SK-N-SH treated with all-trans-retinoic acid at 6 μM for 48 hours (cell line): ENCODE results near the gene DAW1.
A peak's percentile ranks its signal among the peaks of the same experiment; 100 is the strongest.

ENCODE experiments used
- ATAC-seq: fragments of 200-7000 bp; cut with Tn5 transposase; 3 replicates; pipeline ENCODE4 v1.9.1; 2020; ENCODE audit warnings: mild to moderate bottlenecking, moderate library complexity
- ARNTL ChIP-seq: fragments of 450-650 bp; formaldehyde crosslinking; IDR thresholded peaks from 2 replicates; pipeline ENCODE4 v1.5.0; 2020; ENCODE audit warnings: low read depth, mild to moderate bottlenecking, moderate library complexity, borderline replicate concordance
- BACH2 ChIP-seq: fragments of 250-450 bp; sonication (Bioruptor Pico); IDR thresholded peaks from 2 replicates; pipeline ENCODE4 v1.9.0; 2021; ENCODE audit warnings: mild to moderate bottlenecking, borderline replicate concordance
- CREB5 ChIP-seq: fragments of 250-450 bp; sonication (Bioruptor Pico); IDR thresholded peaks from 2 replicates; pipeline ENCODE4 v1.5.1; 2020; ENCODE audit warnings: low read depth, mild to moderate bottlenecking, moderate library complexity
- CSDC2 ChIP-seq: fragments of 250-450 bp; sonication (Bioruptor Pico); IDR thresholded peaks from 2 replicates; pipeline ENCODE4 v1.5.0; 2020; ENCODE audit warnings: mild to moderate bottlenecking, moderate library complexity
- ESRRG ChIP-seq: fragments of 250-450 bp; sonication (Bioruptor Pico); IDR thresholded peaks from 2 replicates; pipeline ENCODE4 v1.6.1; 2021; ENCODE audit warnings: mild to moderate bottlenecking
- GLIS3 ChIP-seq: fragments of 250-450 bp; sonication (Bioruptor Pico); IDR thresholded peaks from 2 replicates; pipeline ENCODE4 v1.5.0; 2020; ENCODE audit warnings: mild to moderate bottlenecking, moderate library complexity
- ISL1 ChIP-seq: fragments of 250-450 bp; sonication (Bioruptor Pico); IDR thresholded peaks from 2 replicates; pipeline ENCODE4 v2.1.2; 2022; ENCODE audit warnings: mild to moderate bottlenecking, moderate library complexity
- OSR1 ChIP-seq: fragments of 250-450 bp; sonication (Bioruptor Pico); IDR thresholded peaks from 2 replicates; pipeline ENCODE4 v1.8.0; 2022; ENCODE audit warnings: moderate library complexity, mild to moderate bottlenecking, inconsistent platforms
- POU6F1 ChIP-seq: fragments of 250-450 bp; sonication (Bioruptor Pico); IDR thresholded peaks from 2 replicates; pipeline ENCODE4 v1.8.0; 2021; ENCODE audit warnings: low read depth, mild to moderate bottlenecking, moderate library complexity, borderline replicate concordance
- PPARA ChIP-seq: fragments of 250-450 bp; sonication (Bioruptor Pico); IDR thresholded peaks from 2 replicates; pipeline ENCODE4 v1.5.0; 2020; ENCODE audit warnings: mild to moderate bottlenecking, borderline replicate concordance
- RARB ChIP-seq: fragments of 250-450 bp; sonication (Bioruptor Pico); IDR thresholded peaks from 2 replicates; pipeline ENCODE4 v1.8.0; 2021; ENCODE audit warnings: mild to moderate bottlenecking, moderate library complexity
- SNAI2 ChIP-seq: fragments of 250-450 bp; sonication (Bioruptor Pico); IDR thresholded peaks from 2 replicates; pipeline ENCODE4 v1.5.0; 2020; ENCODE audit warnings: mild to moderate bottlenecking, moderate library complexity
- TCF4 ChIP-seq: fragments of 250-450 bp; sonication (Bioruptor Pico); IDR thresholded peaks from 2 replicates; pipeline ENCODE4 v1.8.0; 2021; ENCODE audit warnings: mild to moderate bottlenecking, moderate library complexity, borderline replicate concordance
- TOX ChIP-seq: fragments of 250-450 bp; sonication (Bioruptor Pico); IDR thresholded peaks from 2 replicates; pipeline ENCODE4 v1.8.0; 2021; ENCODE audit warnings: mild to moderate bottlenecking, moderate library complexity, borderline replicate concordance
- TSHZ2 ChIP-seq: fragments of 250-450 bp; sonication (Bioruptor Pico); IDR thresholded peaks from 2 replicates; pipeline ENCODE4 v1.5.0; 2020; ENCODE audit warnings: mild to moderate bottlenecking, moderate library complexity
- ZC3H10 ChIP-seq: fragments of 250-450 bp; sonication (Bioruptor Pico); IDR thresholded peaks from 2 replicates; pipeline ENCODE4 v1.5.1; 2021; ENCODE audit warnings: mild to moderate bottlenecking, moderate library complexity
- ZFP3 ChIP-seq: fragments of 250-450 bp; sonication (Bioruptor Pico); IDR thresholded peaks from 2 replicates; pipeline ENCODE4 v1.5.0; 2020; ENCODE audit warnings: mild to moderate bottlenecking, moderate library complexity
- ZFP30 ChIP-seq: fragments of 450-650 bp; formaldehyde crosslinking; IDR thresholded peaks from 2 replicates; pipeline ENCODE4 v1.5.0; 2022; ENCODE audit warnings: mild to moderate bottlenecking, moderate library complexity
- ZNF70 ChIP-seq: fragments of 450-650 bp; formaldehyde crosslinking; IDR thresholded peaks from 2 replicates; pipeline ENCODE4 v1.5.0; 2020; ENCODE audit warnings: mild to moderate bottlenecking, moderate library complexity
- ZNF8 ChIP-seq: fragments of 450-650 bp; formaldehyde crosslinking; IDR thresholded peaks from 2 replicates; pipeline ENCODE4 v1.5.0; 2020; ENCODE audit warnings: mild to moderate bottlenecking, moderate library complexity
- TF ChIP-seq, protein P1 (sequence below): fragments of 250-450 bp; sonication (Bioruptor Pico); IDR thresholded peaks from 2 replicates; pipeline ENCODE4 v1.5.1; 2021; ENCODE audit warnings: mild to moderate bottlenecking, moderate library complexity

Gene DAW1

GRCh38 chr2:227876300-227876801 is 4.9 kb downstream of the DAW1 start:
- peak; percentile 56 for ATAC-seq
- peak; percentile 78; the same call in 1 of the 2 replicates for TF ChIP-seq SNAI2 (CRISPR knock-in tag)
- no peak for TF ChIP-seq ZFP30 (CRISPR knock-in tag)
- peak; percentile 40; the same call in 1 of the 2 replicates for TF ChIP-seq CREB5 (CRISPR knock-in tag)
- TF ChIP-seq ISL1 (CRISPR knock-in tag) = peak; percentile 80
- no peak for TF ChIP-seq TOX (CRISPR knock-in tag)

DNA sequence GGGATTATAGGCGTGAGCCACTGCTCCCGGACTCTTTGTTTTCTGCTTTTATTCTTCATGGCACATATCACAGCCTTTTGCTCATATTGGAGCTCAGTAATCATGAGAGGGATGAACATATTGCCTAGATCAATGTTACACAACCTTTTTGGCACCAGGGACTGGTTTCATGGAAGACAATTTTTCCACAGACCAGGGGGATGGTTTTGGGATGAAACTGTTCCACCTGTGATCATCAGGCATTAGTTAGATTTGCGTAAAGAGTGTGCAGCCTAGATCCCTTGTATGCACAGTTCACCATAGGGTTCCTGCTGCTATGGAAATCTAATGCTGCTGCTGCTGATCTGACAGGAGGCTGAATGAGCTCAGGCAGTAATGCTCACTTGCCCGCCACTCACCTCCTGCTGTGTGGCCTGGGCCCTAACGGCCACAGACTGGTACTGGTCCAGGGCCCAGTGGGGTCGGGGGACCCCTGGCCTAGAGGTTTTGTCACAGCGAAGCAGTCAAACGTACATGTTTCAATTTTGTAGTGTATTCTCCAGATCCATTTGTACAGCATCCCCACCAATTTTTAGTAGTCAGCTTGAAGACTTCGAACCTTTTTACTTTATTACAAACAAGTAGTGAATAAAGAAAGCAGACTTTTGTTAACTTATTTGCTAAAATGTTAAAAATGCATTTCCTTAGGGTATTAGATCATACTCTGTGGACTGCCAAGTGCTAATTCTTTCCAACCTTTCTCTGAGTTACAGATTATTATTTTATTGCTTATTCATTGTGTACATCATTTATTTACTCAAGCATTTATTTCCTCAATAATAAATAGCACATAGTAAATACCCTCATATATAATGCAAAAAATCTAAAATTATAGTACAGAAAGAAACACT is 6.2 kb downstream of the DAW1 start:
- TF ChIP-seq ESRRG (CRISPR knock-in tag) (no peak), POU6F1 (no peak), TCF4 (CRISPR knock-in tag) (no peak), TSHZ2 (CRISPR knock-in tag) (no peak), SNAI2 (CRISPR knock-in tag) (no peak), ZFP30 (CRISPR knock-in tag) (no peak), TOX (CRISPR knock-in tag) (no peak), GLIS3 (CRISPR knock-in tag) (no peak), ZNF8 (CRISPR knock-in tag) (no peak), PPARA (CRISPR knock-in tag) (no peak), ZFP3 (no peak), RARB (no peak), ZNF70 (CRISPR knock-in tag) (no peak), ISL1 (CRISPR knock-in tag) (no peak), OSR1 (CRISPR knock-in tag) (no peak), CREB5 (CRISPR knock-in tag) (no peak), ZC3H10 (CRISPR knock-in tag) (no peak), CSDC2 (CRISPR knock-in tag) (no peak), ARNTL (CRISPR knock-in tag) (no peak)
- TF ChIP-seq, protein P1, sequence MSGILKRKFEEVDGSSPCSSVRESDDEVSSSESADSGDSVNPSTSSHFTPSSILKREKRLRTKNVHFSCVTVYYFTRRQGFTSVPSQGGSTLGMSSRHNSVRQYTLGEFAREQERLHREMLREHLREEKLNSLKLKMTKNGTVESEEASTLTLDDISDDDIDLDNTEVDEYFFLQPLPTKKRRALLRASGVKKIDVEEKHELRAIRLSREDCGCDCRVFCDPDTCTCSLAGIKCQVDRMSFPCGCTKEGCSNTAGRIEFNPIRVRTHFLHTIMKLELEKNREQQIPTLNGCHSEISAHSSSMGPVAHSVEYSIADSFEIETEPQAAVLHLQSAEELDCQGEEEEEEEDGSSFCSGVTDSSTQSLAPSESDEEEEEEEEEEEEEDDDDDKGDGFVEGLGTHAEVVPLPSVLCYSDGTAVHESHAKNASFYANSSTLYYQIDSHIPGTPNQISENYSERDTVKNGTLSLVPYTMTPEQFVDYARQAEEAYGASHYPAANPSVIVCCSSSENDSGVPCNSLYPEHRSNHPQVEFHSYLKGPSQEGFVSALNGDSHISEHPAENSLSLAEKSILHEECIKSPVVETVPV (CRISPR knock-in tag) = no peak

GRCh38 chr2:227880460-227880859 is 9.0 kb downstream of the DAW1 start:
- no peak for TF ChIP-seq BACH2 (CRISPR knock-in tag)
- TF ChIP-seq PPARA (CRISPR knock-in tag) = no peak
- TF ChIP-seq ARNTL (CRISPR knock-in tag) = no peak
- no peak for TF ChIP-seq RARB
- ATAC-seq = no peak

More for the DNA sequence above, 6.2 kb downstream of the DAW1 start:
- ATAC-seq = peak; percentile 50
